DND-41 (cell line): ENCODE measurements around the gene MCF2L.

Experiments
- EZH2 ChIP-seq: IDR thresholded peaks from 3 replicates; pipeline ENCODE4 v1.6.1; 2012; ENCODE audit warnings: borderline replicate concordance, low read depth, mild to moderate bottlenecking, moderate library complexity, low read length, inconsistent platforms; ENCODE audit not compliant: severe bottlenecking
- TF ChIP-seq, protein P1 (sequence below): IDR thresholded peaks from 2 replicates; pipeline ENCODE4 v1.5.1; 2012; ENCODE audit warnings: borderline replicate concordance, low read length, moderate library complexity, mild to moderate bottlenecking; ENCODE audit not compliant: poor library complexity, severe bottlenecking; ENCODE audit errors: extremely low read depth

DNA sequence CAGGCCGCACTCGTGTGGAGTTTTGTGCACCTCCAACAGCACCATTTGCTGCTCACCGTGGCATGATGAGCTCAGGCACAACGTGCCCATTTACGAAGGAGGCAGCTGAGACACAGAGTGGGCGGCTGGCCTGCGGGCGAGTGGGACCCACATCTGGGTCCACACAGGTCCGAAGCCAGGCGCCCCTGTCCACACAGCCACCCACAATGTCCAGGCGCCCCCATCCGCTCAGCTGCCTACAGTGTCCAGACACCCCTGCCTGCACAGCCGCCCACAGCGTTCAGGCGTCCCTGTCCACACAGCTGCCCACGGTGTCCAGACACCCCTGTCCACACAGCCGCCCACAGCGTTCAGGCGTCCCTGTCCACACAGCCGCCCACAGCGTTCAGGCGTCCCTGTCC lies 94.1 kb downstream of the MCF2L start:
- TF ChIP-seq, protein P1, sequence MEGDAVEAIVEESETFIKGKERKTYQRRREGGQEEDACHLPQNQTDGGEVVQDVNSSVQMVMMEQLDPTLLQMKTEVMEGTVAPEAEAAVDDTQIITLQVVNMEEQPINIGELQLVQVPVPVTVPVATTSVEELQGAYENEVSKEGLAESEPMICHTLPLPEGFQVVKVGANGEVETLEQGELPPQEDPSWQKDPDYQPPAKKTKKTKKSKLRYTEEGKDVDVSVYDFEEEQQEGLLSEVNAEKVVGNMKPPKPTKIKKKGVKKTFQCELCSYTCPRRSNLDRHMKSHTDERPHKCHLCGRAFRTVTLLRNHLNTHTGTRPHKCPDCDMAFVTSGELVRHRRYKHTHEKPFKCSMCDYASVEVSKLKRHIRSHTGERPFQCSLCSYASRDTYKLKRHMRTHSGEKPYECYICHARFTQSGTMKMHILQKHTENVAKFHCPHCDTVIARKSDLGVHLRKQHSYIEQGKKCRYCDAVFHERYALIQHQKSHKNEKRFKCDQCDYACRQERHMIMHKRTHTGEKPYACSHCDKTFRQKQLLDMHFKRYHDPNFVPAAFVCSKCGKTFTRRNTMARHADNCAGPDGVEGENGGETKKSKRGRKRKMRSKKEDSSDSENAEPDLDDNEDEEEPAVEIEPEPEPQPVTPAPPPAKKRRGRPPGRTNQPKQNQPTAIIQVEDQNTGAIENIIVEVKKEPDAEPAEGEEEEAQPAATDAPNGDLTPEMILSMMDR = no peak
- TF ChIP-seq EZH2 = no peak
